Activated T-helper 1 cell treated with anti-CD3 and anti-CD28 coated beads, Interleukin-2, amount 50 U/mL, for 16 hours (primary cell): Measurements from ENCODE around the gene KCNK16.

Source experiments
- DNase-seq, 2 donors: peaks; one replicate each; pipeline ENCODE4 v3.0.0-alpha.2; 2020; ENCODE audit warnings: low read depth in 1 of 2, low spot score in 1 of 2

The KCNK16 gene

DNA sequence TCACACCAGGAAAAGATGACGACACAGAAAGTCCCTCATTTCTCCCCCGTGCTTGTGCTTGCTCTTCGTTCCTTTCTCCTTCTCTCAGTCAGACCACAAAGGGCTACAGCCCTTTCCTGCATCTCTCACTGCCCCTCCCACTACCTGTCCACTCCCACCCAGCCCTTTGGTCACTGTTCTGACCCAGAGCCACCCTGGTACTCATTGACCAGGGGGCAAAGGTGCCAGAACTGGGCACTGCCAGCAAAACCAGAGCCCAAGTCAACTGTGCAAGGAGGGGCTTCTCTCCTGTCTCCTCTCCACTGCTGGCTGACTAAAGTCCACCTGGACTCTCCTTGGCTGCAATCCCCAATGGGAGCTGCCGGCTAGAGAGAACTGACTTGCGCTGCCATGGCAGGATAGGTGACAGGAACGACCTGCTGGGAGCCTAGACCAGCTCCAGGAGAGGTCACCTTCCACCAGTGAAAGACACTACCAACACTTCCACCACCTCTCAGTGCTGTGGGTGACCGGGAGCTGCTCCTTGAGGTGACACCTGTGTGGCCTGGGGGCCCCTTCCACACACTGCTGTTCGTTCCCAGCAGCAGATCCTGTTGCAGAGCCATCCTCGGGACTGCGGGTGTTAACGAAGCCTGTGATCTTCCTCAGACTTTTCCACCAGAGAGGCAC is 41.1 kb downstream of the KCNK16 start:
- DNase-seq = no peak

- no peak for DNase-seq
Observed at GRCh38 chr6:39280247-39280731, 42.2 kb downstream of the KCNK16 start.

- DNase-seq = no peak
Observed at GRCh38 chr6:39279539-39279938, 43.0 kb downstream of the KCNK16 start.

GRCh38 chr6:39276379-39276995 is 46.0 kb downstream of the KCNK16 start:
- DNase-seq = no peak

DNA sequence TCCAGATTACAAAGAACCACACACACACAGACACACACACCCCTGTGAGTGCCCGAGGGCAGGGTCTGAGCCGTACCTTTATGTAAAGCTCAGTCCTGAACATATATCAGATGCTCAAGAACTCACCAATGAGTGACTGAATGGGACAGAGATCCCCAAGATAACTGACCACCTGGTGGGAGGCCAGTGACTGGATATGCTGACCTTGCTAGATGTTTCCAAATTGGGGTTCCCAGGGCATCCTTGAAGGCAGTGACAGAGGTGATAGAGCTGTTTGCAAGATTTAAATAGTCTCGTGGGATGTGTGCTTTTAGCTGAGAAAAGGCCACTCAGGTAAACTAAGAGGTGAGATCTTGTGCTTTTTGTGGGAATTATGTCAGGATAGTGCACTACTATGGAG is 47.6 kb downstream of the KCNK16 start:
- no peak for DNase-seq

- no peak for DNase-seq
Observed at GRCh38 chr6:39274471-39274870, 48.0 kb downstream of the KCNK16 start.

GRCh38 chr6:39273406-39273821 is 49.1 kb downstream of the KCNK16 start:
- DNase-seq = no peak

DNA sequence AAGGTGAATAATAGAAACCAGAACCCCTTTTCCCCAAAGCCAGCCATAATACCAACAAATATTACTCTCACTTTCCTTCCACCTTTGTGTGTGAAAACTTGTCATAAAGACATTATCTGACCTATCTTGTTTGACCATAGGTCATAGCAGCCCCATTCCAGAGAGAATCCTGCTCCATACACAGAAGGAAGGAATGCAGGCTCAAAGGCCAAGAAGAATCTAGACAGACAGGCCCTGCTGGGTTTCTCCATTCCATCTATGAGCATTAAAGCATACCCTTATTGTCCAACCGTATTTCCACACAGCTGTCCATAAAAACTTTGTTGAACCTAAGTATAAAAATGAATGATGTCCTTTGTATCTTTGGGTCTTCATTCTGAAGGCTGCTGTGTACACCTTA is 52.5 kb downstream of the KCNK16 start:
- no peak for DNase-seq

DNA sequence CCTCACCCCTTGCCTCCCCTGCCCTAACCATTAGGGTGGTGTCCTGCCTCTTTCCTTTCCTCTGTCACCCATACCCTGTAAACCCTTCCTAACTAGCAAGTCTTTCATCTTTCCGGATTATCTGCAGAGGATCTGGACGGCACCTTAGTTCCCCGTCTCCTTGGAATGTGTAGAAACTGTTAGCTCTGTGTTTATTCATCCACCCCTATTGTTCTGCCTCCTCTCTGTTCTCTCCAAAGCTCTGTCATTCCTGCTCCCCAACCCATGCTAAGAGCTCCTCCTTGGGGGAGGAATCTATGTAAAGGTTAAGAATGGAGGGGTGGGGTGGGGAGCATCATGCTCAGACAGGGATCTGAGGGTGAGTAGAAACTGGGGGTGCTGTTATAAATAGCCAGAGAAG is 53.8 kb downstream of the KCNK16 start:
- no peak for DNase-seq

GRCh38 chr6:39268171-39268570 is 54.3 kb downstream of the KCNK16 start:
- no peak for DNase-seq

DNA sequence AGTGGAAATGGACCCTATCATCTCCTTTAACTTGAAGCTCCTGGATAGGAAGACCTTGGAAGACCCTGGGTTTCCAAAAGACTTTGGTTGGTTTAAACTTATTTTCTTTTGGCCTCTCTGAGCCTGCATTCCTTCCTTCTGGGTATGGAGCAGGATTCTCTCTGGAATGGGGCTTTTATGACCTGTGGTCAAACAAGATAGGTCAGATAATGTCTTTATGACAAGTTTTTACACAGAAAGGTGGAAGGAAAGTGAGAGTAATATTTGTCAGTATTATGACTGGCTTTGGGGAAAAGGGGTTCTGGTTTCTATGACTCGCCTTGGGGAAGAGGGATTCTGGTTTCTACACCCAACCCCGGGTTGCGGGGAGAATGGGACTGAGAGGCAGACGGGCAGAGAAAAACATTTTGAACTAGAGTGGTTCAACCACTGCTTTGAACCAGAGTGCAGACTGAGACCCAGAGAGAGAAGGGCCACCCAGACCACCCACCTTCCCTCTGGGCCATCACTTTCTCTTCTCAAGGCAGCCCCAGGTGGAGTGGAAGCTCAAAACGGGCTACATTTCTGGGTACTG is 55.6 kb downstream of the KCNK16 start:
- DNase-seq = no peak

DNA sequence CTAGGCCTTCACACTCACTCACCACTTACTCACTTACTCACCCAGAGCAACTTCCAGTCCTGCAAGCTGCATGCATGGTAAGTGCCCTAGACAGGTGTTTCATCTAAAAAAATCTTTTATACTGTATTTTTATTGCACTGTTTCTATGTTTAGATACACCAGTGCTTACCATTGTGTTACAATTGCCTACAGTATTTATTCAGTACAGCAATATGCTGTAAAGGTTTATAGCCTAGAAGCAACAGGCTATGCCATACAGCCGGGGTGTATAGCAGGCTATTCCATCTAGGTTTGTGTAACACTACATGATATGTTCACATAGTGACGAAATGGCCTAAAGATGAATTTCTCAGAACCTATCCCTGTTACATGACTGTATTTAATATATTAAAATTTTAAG is 56.1 kb downstream of the KCNK16 start:
- DNase-seq = no peak
